Measurements from ENCODE around the gene RACK1. TPM values are rescaled to one million over a fixed set of nuclear protein-coding genes. Genes with fewer than 3 reads are reported as not detected.

Gene RACK1
- total and polyA plus RNA-seq, 2 of the 13 experiments (the other 11 are each of a cell fraction or from before 2014, with no cell fraction given): 2,514 to 6,141 TPM

DNA sequence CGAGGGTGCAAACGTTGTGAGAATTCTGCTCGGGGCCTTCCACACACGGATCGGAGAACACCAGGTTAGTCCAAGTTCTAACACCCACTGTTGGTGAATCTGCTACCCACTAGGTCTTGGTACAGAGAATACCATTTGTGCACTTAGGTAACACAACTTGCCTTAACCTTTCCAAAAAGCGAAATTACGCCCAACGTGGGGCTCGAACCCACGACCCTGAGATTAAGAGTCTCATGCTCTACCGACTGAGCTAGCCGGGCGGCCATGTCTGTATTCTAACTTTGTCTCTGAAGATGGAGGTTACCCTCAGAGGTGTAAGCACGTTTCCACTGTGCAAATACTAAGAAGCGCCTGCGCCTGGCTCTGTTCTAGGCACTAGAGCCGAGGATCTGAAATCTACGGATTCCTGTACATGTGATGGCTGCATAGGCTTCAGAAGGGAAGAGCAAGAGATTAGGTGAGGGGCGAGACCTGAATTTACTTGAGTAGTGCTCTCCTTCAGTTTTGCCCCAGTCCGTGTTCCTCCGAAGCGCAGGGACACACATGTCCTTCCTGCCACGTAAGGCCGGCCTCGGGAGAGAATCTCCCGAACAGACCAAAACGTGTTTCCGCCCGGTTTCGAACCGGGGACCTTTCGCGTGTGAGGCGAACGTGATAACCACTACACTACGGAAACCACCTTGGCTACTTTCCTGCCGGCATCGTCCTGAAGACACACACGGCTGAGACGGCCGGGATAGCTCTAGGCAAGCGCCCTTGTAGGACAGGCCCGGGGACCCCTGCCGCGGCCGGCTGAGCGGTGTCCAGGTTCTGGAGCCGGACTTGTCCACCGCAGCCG lies 21.7 kb downstream of the RACK1 start (continued):
- TF ChIP-seq, protein P1, sequence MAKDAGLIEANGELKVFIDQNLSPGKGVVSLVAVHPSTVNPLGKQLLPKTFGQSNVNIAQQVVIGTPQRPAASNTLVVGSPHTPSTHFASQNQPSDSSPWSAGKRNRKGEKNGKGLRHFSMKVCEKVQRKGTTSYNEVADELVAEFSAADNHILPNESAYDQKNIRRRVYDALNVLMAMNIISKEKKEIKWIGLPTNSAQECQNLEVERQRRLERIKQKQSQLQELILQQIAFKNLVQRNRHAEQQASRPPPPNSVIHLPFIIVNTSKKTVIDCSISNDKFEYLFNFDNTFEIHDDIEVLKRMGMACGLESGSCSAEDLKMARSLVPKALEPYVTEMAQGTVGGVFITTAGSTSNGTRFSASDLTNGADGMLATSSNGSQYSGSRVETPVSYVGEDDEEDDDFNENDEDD (CRISPR knock-in tag; IDR thresholded peaks at IDR 0.05; ENCODE audit: borderline replicate concordance): 0 out of 2 replicates have a peak, but pooled peaks have one; percentile 21
- TF ChIP-seq, protein P2, sequence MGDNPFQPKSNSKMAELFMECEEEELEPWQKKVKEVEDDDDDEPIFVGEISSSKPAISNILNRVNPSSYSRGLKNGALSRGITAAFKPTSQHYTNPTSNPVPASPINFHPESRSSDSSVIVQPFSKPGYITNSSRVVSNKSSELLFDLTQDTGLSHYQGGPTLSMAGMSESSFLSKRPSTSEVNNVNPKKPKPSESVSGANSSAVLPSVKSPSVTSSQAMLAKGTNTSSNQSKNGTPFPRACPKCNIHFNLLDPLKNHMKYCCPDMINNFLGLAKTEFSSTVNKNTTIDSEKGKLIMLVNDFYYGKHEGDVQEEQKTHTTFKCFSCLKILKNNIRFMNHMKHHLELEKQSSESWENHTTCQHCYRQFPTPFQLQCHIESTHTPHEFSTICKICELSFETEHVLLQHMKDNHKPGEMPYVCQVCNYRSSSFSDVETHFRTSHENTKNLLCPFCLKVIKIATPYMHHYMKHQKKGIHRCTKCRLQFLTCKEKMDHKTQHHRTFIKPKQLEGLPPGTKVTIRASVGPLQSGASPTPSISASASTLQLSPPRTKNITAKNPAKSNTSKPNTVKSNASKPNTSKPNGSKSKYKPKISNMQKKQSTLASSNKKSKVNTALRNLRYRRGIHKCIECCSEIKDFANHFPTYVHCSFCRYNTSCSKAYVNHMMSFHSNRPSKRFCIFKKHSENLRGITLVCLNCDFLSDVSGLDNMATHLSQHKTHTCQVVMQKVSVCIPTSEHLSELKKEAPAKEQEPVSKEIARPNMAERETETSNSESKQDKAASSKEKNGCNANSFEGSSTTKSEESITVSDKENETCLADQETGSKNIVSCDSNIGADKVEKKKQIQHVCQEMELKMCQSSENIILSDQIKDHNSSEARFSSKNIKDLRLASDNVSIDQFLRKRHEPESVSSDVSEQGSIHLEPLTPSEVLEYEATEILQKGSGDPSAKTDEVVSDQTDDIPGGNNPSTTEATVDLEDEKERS (CRISPR knock-in tag; IDR thresholded peaks at IDR 0.05): peak; percentile 65; the same call in 1 of the 2 replicates
- TF ChIP-seq RXRB (CRISPR knock-in tag; IDR thresholded peaks at IDR 0.05; ENCODE audit: borderline replicate concordance) (peak; percentile 63), ZNF337 (CRISPR knock-in tag; IDR thresholded peaks at IDR 0.05; ENCODE audit: borderline replicate concordance, low read depth) (no peak), HNF1B (CRISPR knock-in tag; IDR thresholded peaks at IDR 0.05) (peak; percentile 32), ZNF180 (CRISPR knock-in tag; IDR thresholded peaks at IDR 0.05; ENCODE audit: borderline replicate concordance, low read depth) (no peak), NONO (IDR thresholded peaks at IDR 0.05) (no peak), NONO (CRISPR knock-in tag; conservative IDR thresholded peaks at IDR 0.05) (peak; percentile 95), ZMYM3 (CRISPR knock-in tag; IDR thresholded peaks at IDR 0.05) (peak; percentile 50; the same call in 1 of the 2 replicates), MZF1 (CRISPR knock-in tag; IDR thresholded peaks at IDR 0.05; ENCODE audit: borderline replicate concordance) (no peak), ZNF614 (CRISPR knock-in tag; IDR thresholded peaks at IDR 0.05; ENCODE audit: borderline replicate concordance) (no peak; the same call in 1 of the 2 replicates), ZNF777 (CRISPR knock-in tag; IDR thresholded peaks at IDR 0.05) (peak; percentile 70)
- TF ChIP-seq, protein P3, sequence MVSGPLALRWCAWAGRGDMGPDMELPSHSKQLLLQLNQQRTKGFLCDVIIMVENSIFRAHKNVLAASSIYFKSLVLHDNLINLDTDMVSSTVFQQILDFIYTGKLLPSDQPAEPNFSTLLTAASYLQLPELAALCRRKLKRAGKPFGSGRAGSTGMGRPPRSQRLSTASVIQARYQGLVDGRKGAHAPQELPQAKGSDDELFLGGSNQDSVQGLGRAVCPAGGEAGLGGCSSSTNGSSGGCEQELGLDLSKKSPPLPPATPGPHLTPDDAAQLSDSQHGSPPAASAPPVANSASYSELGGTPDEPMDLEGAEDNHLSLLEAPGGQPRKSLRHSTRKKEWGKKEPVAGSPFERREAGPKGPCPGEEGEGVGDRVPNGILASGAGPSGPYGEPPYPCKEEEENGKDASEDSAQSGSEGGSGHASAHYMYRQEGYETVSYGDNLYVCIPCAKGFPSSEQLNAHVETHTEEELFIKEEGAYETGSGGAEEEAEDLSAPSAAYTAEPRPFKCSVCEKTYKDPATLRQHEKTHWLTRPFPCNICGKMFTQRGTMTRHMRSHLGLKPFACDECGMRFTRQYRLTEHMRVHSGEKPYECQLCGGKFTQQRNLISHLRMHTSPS (CRISPR knock-in tag; IDR thresholded peaks at IDR 0.05; ENCODE audit: low read depth): peak; percentile 49
- TF ChIP-seq, protein P4, sequence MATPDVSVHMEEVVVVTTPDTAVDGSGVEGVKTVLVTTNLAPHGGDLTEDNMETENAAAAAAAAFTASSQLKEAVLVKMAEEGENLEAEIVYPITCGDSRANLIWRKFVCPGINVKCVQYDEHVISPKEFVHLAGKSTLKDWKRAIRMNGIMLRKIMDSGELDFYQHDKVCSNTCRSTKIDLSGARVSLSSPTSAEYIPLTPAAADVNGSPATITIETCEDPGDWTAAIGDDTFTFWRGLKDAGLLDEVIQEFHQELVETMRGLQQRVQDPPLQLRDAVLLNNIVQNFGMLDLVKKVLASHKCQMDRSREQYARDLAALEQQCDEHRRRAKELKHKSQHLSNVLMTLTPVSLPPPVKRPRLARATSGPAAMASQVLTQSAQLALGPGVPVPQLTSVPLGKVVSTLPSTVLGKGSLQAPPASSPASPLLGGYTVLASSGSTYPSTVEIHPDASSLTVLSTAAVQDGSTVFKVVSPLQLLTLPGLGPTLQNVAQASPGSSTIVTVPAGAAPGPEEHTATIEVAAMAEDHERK (CRISPR knock-in tag; IDR thresholded peaks at IDR 0.05; ENCODE audit: low read depth): no peak
- TF ChIP-seq, protein P5, sequence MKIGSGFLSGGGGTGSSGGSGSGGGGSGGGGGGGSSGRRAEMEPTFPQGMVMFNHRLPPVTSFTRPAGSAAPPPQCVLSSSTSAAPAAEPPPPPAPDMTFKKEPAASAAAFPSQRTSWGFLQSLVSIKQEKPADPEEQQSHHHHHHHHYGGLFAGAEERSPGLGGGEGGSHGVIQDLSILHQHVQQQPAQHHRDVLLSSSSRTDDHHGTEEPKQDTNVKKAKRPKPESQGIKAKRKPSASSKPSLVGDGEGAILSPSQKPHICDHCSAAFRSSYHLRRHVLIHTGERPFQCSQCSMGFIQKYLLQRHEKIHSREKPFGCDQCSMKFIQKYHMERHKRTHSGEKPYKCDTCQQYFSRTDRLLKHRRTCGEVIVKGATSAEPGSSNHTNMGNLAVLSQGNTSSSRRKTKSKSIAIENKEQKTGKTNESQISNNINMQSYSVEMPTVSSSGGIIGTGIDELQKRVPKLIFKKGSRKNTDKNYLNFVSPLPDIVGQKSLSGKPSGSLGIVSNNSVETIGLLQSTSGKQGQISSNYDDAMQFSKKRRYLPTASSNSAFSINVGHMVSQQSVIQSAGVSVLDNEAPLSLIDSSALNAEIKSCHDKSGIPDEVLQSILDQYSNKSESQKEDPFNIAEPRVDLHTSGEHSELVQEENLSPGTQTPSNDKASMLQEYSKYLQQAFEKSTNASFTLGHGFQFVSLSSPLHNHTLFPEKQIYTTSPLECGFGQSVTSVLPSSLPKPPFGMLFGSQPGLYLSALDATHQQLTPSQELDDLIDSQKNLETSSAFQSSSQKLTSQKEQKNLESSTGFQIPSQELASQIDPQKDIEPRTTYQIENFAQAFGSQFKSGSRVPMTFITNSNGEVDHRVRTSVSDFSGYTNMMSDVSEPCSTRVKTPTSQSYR (CRISPR knock-in tag; IDR thresholded peaks at IDR 0.05; ENCODE audit: borderline replicate concordance): no peak

Measured in HepG2 (cell line).